Neural progenitor cell (in vitro differentiated cells): ENCODE measurements around the gene PRDX1. TPM values are rescaled to one million over a fixed set of nuclear protein-coding genes. Genes with fewer than 3 reads are reported as not detected.

Experiments used
- DNase-seq: peaks from one replicate; pipeline ENCODE4 v3.0.0-alpha.2; 2016; ENCODE audit warnings: low spot score
- H2AFZ ChIP-seq: fragments of 200-600 bp; sonication (generic); replicated peaks from 2 replicates; pipeline ENCODE4 v1.6.1; 2016; ENCODE audit warnings: antibody characterized with exemption
- H3F3A ChIP-seq: fragments of 200-600 bp; sonication (generic); 2 replicates; pipeline ENCODE4 v1.6.1; 2016; ENCODE audit warnings: antibody characterized with exemption, low read depth
- H3K27ac ChIP-seq: fragments of 200-600 bp; sonication (generic); 2 replicates; pipeline ENCODE4 v1.5.1; 2016; ENCODE audit warnings: mild to moderate bottlenecking
- H3K27me3 ChIP-seq: fragments of 200-600 bp; sonication (generic); 2 replicates; pipeline ENCODE4 v1.6.1; 2016; ENCODE audit warnings: mild to moderate bottlenecking, moderate library complexity
- H3K36me3 ChIP-seq: fragments of 200-600 bp; sonication (generic); 2 replicates; pipeline ENCODE4 v1.5.1; 2016
- H3K4me1 ChIP-seq: fragments of 200-600 bp; sonication (generic); 2 replicates; pipeline ENCODE4 v1.6.1; 2016; ENCODE audit warnings: mixed run types
- H3K4me2 ChIP-seq: fragments of 200-600 bp; sonication (generic); 2 replicates; pipeline ENCODE4 v1.6.1; 2016
- H3K4me3 ChIP-seq: fragments of 200-600 bp; sonication (generic); 2 replicates; pipeline ENCODE4 v1.5.1; 2016
- H3K79me2 ChIP-seq: fragments of 200-600 bp; sonication (generic); 2 replicates; pipeline ENCODE4 v1.6.1; 2016; ENCODE audit warnings: low read depth
- H3K9ac ChIP-seq: fragments of 200-600 bp; sonication (generic); 2 replicates; pipeline ENCODE4 v1.6.1; 2016
- H3K9me3 ChIP-seq: fragments of 200-600 bp; sonication (generic); 2 replicates; pipeline ENCODE4 v1.5.1; 2016; ENCODE audit warnings: low read depth
- H4K20me1 ChIP-seq: fragments of 200-600 bp; sonication (generic); 2 replicates; pipeline ENCODE4 v1.6.1; 2016; ENCODE audit warnings: low read depth
- H3K27ac Mint-ChIP-seq: 3 replicates; pipeline ENCODE4 v1.8.0; 2021; ENCODE audit warnings: mixed read lengths
- H3K27me3 Mint-ChIP-seq: 2 replicates; pipeline ENCODE4 v1.8.0; 2022; ENCODE audit warnings: low read depth, mild to moderate bottlenecking, inconsistent platforms, moderate library complexity, mixed read lengths; ENCODE audit not compliant: insufficient read depth
- H3K36me3 Mint-ChIP-seq: 3 replicates; pipeline ENCODE4 v1.8.0; 2021; ENCODE audit warnings: mixed read lengths
- H3K4me1 Mint-ChIP-seq: 3 replicates; pipeline ENCODE4 v1.8.0; 2021; ENCODE audit warnings: mixed read lengths
- H3K4me3 Mint-ChIP-seq: 3 replicates; pipeline ENCODE4 v1.8.0; 2021; ENCODE audit warnings: mild to moderate bottlenecking, moderate library complexity, mixed read lengths
- H3K9me3 Mint-ChIP-seq: 3 replicates; pipeline ENCODE4 v1.8.0; 2020; ENCODE audit warnings: mixed read lengths
- CTCF ChIP-seq: fragments of 200-600 bp; sonication (generic); IDR thresholded peaks from 2 replicates; pipeline ENCODE4 v1.5.1; 2017; ENCODE audit warnings: antibody characterized with exemption, mild to moderate bottlenecking
- EZH2 ChIP-seq: fragments of 200-600 bp; sonication (generic); IDR thresholded peaks from 2 replicates; pipeline ENCODE4 v1.6.1; 2017; ENCODE audit warnings: antibody characterized with exemption, mild to moderate bottlenecking, moderate library complexity
- EZH2phosphoT487 ChIP-seq: fragments of 200-600 bp; sonication (generic); IDR thresholded peaks from 2 replicates; pipeline ENCODE4 v1.6.1; 2017; ENCODE audit warnings: antibody characterized with exemption
- total RNA-seq: library from RNA; depleted of rRNA; stranded (reverse); fragments of >200 nt; gene quantifications from 2 replicates; pipeline ENCODE4 v1.2.3, GENCODE V29; 2015; ENCODE audit warnings: low replicate concordance

Gene PRDX1
- total RNA-seq, 1 donor from 2014 or later = 653 TPM

- H3K4me3 Mint-ChIP-seq = no peak overlapping the region
- H3K9me3 Mint-ChIP-seq = peaks cover 5% of the 10 kb centered on the region
- no peak overlapping the region for H3K27ac Mint-ChIP-seq
These were observed 29.0 kb downstream of the PRDX1 start for GRCh38 chr1:45492691-45493090.

GRCh38 chr1:45491487-45492260 is 30.0 kb downstream of the PRDX1 start:
- Histone ChIP-seq H3K36me3 (no peaks in the 10 kb centered on the region), H3K9ac (no peak overlapping the region), H3K4me1 (peaks cover 10% of the 10 kb centered on the region), H3K27ac (no peak overlapping the region), H3K9me3 (no peaks in the 10 kb centered on the region), H3K4me2 (peak overlapping the region; percentile 61), H4K20me1 (peaks cover 8% of the 10 kb centered on the region), H3K27me3 (peaks cover 15% of the 10 kb centered on the region), H3F3A (peaks cover 24% of the 10 kb centered on the region), H2AFZ (peak overlapping the region; percentile 27), H3K4me3 (peak overlapping the region; percentile 36), H3K79me2 (peaks cover 10% of the 10 kb centered on the region)
- Mint-ChIP-seq H3K27me3 (peaks cover 13% of the 10 kb centered on the region), H3K9me3 (peaks cover 3% of the 10 kb centered on the region), H3K4me3 (no peak overlapping the region), H3K36me3 (no peaks in the 10 kb centered on the region), H3K27ac (no peak overlapping the region), H3K4me1 (peaks cover 3% of the 10 kb centered on the region)
- TF ChIP-seq EZH2 (no peak), EZH2phosphoT487 (no peak), CTCF (no peak)
- DNase-seq = no peak

More at GRCh38 chr1:45492691-45493090, 29.0 kb downstream of the PRDX1 start:
- H3K4me1 ChIP-seq = peaks cover 10% of the 10 kb centered on the region
- H2AFZ ChIP-seq = no peak overlapping the region
- no peak overlapping the region for H3K27ac ChIP-seq
- H3K36me3 ChIP-seq = no peaks in the 10 kb centered on the region
- no peak overlapping the region for H3K4me3 ChIP-seq
- peaks cover 10% of the 10 kb centered on the region for H3K79me2 ChIP-seq
- TF ChIP-seq CTCF = no peak
- no peak for TF ChIP-seq EZH2
- no peak for TF ChIP-seq EZH2phosphoT487
- no peak overlapping the region for H3K4me2 ChIP-seq
- peaks cover 24% of the 10 kb centered on the region for H3F3A ChIP-seq
- peaks cover 8% of the 10 kb centered on the region for H4K20me1 ChIP-seq
- no peaks in the 10 kb centered on the region for H3K9me3 ChIP-seq
- H3K9ac ChIP-seq = no peak overlapping the region
- Mint-ChIP-seq H3K4me1 (peaks cover 3% of the 10 kb centered on the region), H3K27me3 (peaks cover 13% of the 10 kb centered on the region), H3K36me3 (no peaks in the 10 kb centered on the region)
- peaks cover 15% of the 10 kb centered on the region for H3K27me3 ChIP-seq
- no peak for DNase-seq

GRCh38 chr1:45490626-45491486 is 30.8 kb downstream of the PRDX1 start, which contains the start of gene TESK2:
Gene TESK2 (minus strand): TSS chr1:45491163. CDS start chr1:45457785, 33,378 bp downstream.
- Histone ChIP-seq H3K4me1 (peaks cover 10% of the 10 kb centered on the region), H3F3A (peaks cover 24% of the 10 kb centered on the region), H3K79me2 (peaks cover 10% of the 10 kb centered on the region), H3K4me3 (peak within 1 kb of the TSS; percentile 65), H3K9me3 (no peaks in the 10 kb centered on the region), H4K20me1 (peaks cover 8% of the 10 kb centered on the region), H3K4me2 (peak within 1 kb of the TSS; percentile 90), H3K36me3 (no peaks in the 10 kb centered on the region), H3K27me3 (peaks cover 15% of the 10 kb centered on the region), H3K9ac (peak within 1 kb of the TSS; percentile 38), H3K27ac (no peak within 1 kb of the TSS), H2AFZ (peak within 1 kb of the TSS; percentile 56)
- no peak within 1 kb of the TSS for H3K27ac Mint-ChIP-seq
- peak; percentile 98 for DNase-seq
- H3K27me3 Mint-ChIP-seq = peaks cover 16% of the 10 kb centered on the region
- TF ChIP-seq CTCF (no peak), EZH2 (no peak), EZH2phosphoT487 (no peak)
- no peaks in the 10 kb centered on the region for H3K9me3 Mint-ChIP-seq
- no peak within 1 kb of the TSS for H3K4me3 Mint-ChIP-seq
- H3K4me1 Mint-ChIP-seq = peaks cover 3% of the 10 kb centered on the region
- H3K36me3 Mint-ChIP-seq = no peaks in the 10 kb centered on the region
